Measurements from ENCODE around the gene C8A.

DNA sequence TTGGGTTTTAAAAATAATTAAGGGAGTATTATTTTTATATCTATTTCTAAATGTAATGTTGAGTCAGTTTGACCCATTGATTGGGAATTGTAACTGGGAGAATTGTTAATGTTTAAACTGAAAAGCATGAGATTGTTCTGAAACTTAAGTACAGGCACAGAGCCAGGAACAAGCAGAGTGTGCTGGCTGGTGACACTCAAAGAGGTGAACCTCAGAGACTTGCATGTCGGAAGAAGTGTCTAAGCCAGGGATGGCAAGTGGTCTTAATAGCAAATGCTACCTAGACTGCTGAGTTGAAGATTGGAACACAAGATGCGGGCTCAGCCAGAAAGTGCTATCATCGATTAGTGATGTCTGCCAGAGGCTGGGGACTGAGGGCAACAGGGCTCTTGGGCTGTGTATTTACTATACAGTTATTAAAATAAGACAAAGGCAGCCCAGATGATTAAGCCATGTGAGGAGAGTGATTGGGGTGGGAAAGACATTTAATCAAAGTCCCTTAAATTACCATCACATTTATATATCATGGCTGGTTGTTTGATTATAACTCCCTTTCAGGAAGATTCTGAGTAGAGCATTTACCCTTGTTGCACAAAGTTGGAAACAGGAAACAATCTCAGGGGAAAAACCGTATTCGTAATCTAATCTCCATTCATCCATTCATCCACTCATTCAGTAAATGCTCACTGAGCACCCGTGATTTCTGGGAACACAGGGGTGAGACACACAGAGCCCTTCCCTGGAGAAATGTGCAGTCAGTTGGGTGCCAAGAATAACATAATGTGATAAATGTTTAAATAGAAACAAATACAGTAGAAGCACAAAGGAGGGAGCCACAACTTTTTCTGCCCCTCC, 42.8 kb downstream of the C8A start:
- TF ChIP-seq POLR2A (IDR thresholded peaks at IDR 0.05; ENCODE audit: low read depth, low read length) = no peak
- no peak for TF ChIP-seq POLR2AphosphoS5 (IDR thresholded peaks at IDR 0.05; ENCODE audit: low read depth, low read length)
- TF ChIP-seq TAF1 (IDR thresholded peaks at IDR 0.05; ENCODE audit: low read depth, low read length) = no peak

Data from GM12891 (cell line).